ENCODE data around the gene TINAG. TPM values are rescaled to one million over a fixed set of nuclear protein-coding genes. Genes with fewer than 3 reads are reported as not detected.

The TINAG gene
- polyA plus RNA-seq, 1 experiment: not detected

- TF ChIP-seq CTCF (IDR thresholded peaks at IDR 0.05; ENCODE audit: insufficient read depth, low read depth, low read length): no peak
- Histone ChIP-seq H3K27me3 (ENCODE audit: control insufficient read depth, insufficient read depth, low read length) (no peaks in the 10 kb centered on the region), H3K4me3 (ENCODE audit: low read depth, low read length) (no peak overlapping the region), H3K36me3 (ENCODE audit: control insufficient read depth, insufficient read depth, low read length) (no peaks in the 10 kb centered on the region)
- no peak for DNase-seq (ENCODE audit: low read depth)
- POLR2A ChIA-PET: no interaction called here
- CTCF ChIA-PET: interaction anchor here (0.6 to 1.4 kb wide), 5 partner anchors 59 to 1547 kb away, joined by 3 read pairs; no protein-coding TSS in a partner anchor
Measured at GRCh38 chr6:54428431-54428830, 120.2 kb downstream of the TINAG start.

- no peak overlapping the region for H3K4me3 ChIP-seq (ENCODE audit: low read depth, low read length)
- POLR2A ChIA-PET: no interaction called here
- no peaks in the 10 kb centered on the region for H3K36me3 ChIP-seq (ENCODE audit: control insufficient read depth, insufficient read depth, low read length)
- no peak for DNase-seq (ENCODE audit: low read depth)
- no peak for TF ChIP-seq CTCF (IDR thresholded peaks at IDR 0.05; ENCODE audit: insufficient read depth, low read depth, low read length)
- no peaks in the 10 kb centered on the region for H3K27me3 ChIP-seq (ENCODE audit: control insufficient read depth, insufficient read depth, low read length)
- CTCF ChIA-PET: interaction anchor here (0.8 kb wide), 1 partner anchor 20 kb away, joined by 3 read pairs; no protein-coding TSS in a partner anchor
Measured at GRCh38 chr6:54431466-54431865, 123.2 kb downstream of the TINAG start.

Other genes starting within 250 kb of the TINAG start
- not detected in 2 replicates for gene MLIP, start 197.0 kb upstream of the TINAG start, polyA plus RNA-seq (2011; rRNA removed)